GM12892 (cell line): ENCODE data around the gene PLSCR4.

Source experiments
- POLR2A ChIP-seq: IDR thresholded peaks from 2 replicates; pipeline ENCODE4 v1.6.1; 2011; ENCODE audit warnings: low read depth, low read length, control low read depth
- POLR2AphosphoS5 ChIP-seq: IDR thresholded peaks from 2 replicates; pipeline ENCODE4 v1.6.1; 2011; ENCODE audit warnings: low read depth, low read length, control low read depth

DNA sequence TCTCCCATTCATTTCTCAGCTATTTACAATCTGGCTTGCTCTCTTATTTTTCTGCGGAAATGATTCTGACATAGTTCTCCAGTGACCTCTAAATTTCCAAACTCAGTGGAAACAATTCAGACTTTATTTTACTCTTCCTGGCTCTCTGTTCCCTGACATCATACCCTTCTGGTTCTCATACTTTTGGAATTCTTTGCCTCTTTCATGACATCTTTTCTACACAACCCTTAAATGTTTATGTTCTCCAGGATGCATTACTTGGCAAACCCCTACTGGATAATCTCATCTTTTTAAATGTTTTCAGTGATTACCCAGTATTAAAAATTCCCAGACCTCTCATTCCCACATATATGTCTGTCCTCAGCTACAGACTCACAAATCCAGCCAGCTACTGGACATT, 23.9 kb upstream of the PLSCR4 start:
- TF ChIP-seq POLR2AphosphoS5 (no peak), POLR2A (no peak)
